ENCODE measurements around the gene ABO. TPM values are rescaled to one million over a fixed set of nuclear protein-coding genes. Genes with fewer than 3 reads are reported as not detected.

Gene ABO
- total and polyA plus RNA-seq, 10 of the 15 experiments (the other 5 are each of a cell fraction or from before 2014, with no cell fraction given) = 0.10 TPM; not detected in 9

GRCh38 chr9:133225171-133226011, 49.6 kb downstream of the ABO start:
- H2AFZ ChIP-seq (ENCODE audit: control insufficient read depth, low read depth, low read length) = no peak overlapping the region
- FAIRE-seq (no peak), ATAC-seq (no peak), DNase-seq (ENCODE audit: low read depth, low spot score) (no peak)
- H4K20me1 ChIP-seq (ENCODE audit: control insufficient read depth, insufficient read depth) = no peaks in the 10 kb centered on the region
- H3K4me2 ChIP-seq (ENCODE audit: control insufficient read depth, insufficient read depth) = no peak overlapping the region
- CTCF ChIA-PET = no interaction called here
- POLR2A ChIA-PET = no interaction called here
- no TSS peak for BruUV-seq (replicated peaks)
- H3K27me3 ChIP-seq (replicated peaks in 1 of 2; ENCODE audit: control insufficient read depth in 2 of 2, insufficient read depth in 2 of 2, low read length in 1 of 2) = no peaks in the 10 kb centered on the region; a peak in 2 of 4 replicates
- SMC1A ChIA-PET (ENCODE audit: uncharacterized antibody, unreplicated experiment) = no interaction called here
- no peak for TF ChIP-seq USF1 (IDR thresholded peaks at IDR 0.05; ENCODE audit: borderline replicate concordance, extremely low read length, insufficient read depth, low read depth, low read length)
- no peak for TF ChIP-seq IKZF2 (IDR thresholded peaks at IDR 0.05)
- no peak for TF ChIP-seq NFYB (IDR thresholded peaks at IDR 0.05; ENCODE audit: insufficient read depth, low read depth, low read length)
- no peak for TF ChIP-seq MXI1 (IDR thresholded peaks at IDR 0.05; ENCODE audit: low read depth, low read length)
- TF ChIP-seq ZBTB40 (IDR thresholded peaks at IDR 0.05; ENCODE audit: borderline replicate concordance) = no peak
- TF ChIP-seq IRF4 (IDR thresholded peaks at IDR 0.05; ENCODE audit: low read depth, low read length) = no peak
- TF ChIP-seq NFYA (IDR thresholded peaks at IDR 0.05; ENCODE audit: borderline replicate concordance, low read depth, low read length) = no peak
- TF ChIP-seq SMC3 (IDR thresholded peaks at IDR 0.05; ENCODE audit: borderline replicate concordance, low read length) = no peak
- no peak for TF ChIP-seq POLR2A (IDR thresholded peaks at IDR 0.05; ENCODE audit: low read depth, low read length)
- no peak for TF ChIP-seq BCL3 (IDR thresholded peaks at IDR 0.05; ENCODE audit: borderline replicate concordance, insufficient read depth, low read depth, low read length, poor library complexity, severe bottlenecking)
- no peak for TF ChIP-seq CUX1 (IDR thresholded peaks at IDR 0.05; ENCODE audit: insufficient replicate concordance, low read depth, low read length)
- H3K79me2 ChIP-seq (ENCODE audit: control insufficient read depth, insufficient read depth, low read length) = no peaks in the 10 kb centered on the region
- 46% methylated on average over 38 of the region's 38 CpGs for WGBS (ENCODE audit: insufficient coverage, insufficient replicate concordance, low lambda C conversion rate, missing lambda C conversion rate)
- intact Hi-C loops (cut with micrococcal nuclease; ENCODE audit: unreplicated experiment) (no loop called here), in situ Hi-C loops (cut with MboI) (no loop called here)
- H3K36me3 ChIP-seq (ENCODE audit: control insufficient read depth in 2 of 2, insufficient read depth in 2 of 2, low read length in 1 of 2) = no peaks in the 10 kb centered on the region
- RAD21 ChIA-PET (ENCODE audit: unreplicated experiment) = no interaction called here
- no peaks in the 10 kb centered on the region for H3K4me1 ChIP-seq (ENCODE audit: control insufficient read depth, insufficient read depth, low read length)
- H3K9ac ChIP-seq (ENCODE audit: control insufficient read depth, insufficient read depth, low read length) = no peak overlapping the region
- no peaks in the 10 kb centered on the region for H3K9me3 ChIP-seq (replicated peaks; ENCODE audit: control insufficient read depth, insufficient read depth, low read length)
- H3K4me3 ChIP-seq = no peak overlapping the region
- no peak overlapping the region for H3K27ac ChIP-seq (ENCODE audit: control insufficient read depth, insufficient read depth)

Measured in GM12878 (cell line).